Endothelial cell of umbilical vein (primary cell): ENCODE measurements around the gene ASB7. TPM values are rescaled to one million over a fixed set of nuclear protein-coding genes. Genes with fewer than 3 reads are reported as not detected.

Experiments
- BruUV-seq: library from RNA; stranded (reverse); fragments of 400-500 nt; replicated peaks from 2 replicates; lab custom pipeline; 2021; lab: Mats Ljungman, UMichigan
- CTCF ChIA-PET: fragments of 300-600, 350-600 bp; sonication (Branson Sonifier 250); formaldehyde crosslinking; loops from one replicate; lab custom pipeline; 2021; ENCODE audit warnings: antibody characterized with exemption, inconsistent platforms; lab: Charles Lee
- POLR2A ChIA-PET: fragments of 300-600, 350-600 bp; sonication (Branson Sonifier 250); formaldehyde crosslinking; loops from one replicate; lab custom pipeline; 2021; ENCODE audit warnings: antibody characterized with exemption, inconsistent platforms; lab: Charles Lee
- DNase-seq: peaks from one replicate; pipeline ENCODE4 v3.0.0-alpha.2; 2011; ENCODE audit warnings: low read depth, low spot score
- FAIRE-seq: peaks from 2 replicates; lab custom pipeline; 2011; peaks lifted over from hg19 to GRCh38; lab: Jason Lieb, UNC
- H2AFZ ChIP-seq: 2 replicates; pipeline ENCODE4 v1.6.0; 2012; ENCODE audit warnings: low read depth, low read length, control low read depth, inconsistent platforms
- H3K27ac ChIP-seq: 2 replicates; pipeline ENCODE4 v1.5.1; 2011; ENCODE audit warnings: low read depth, mild to moderate bottlenecking, control low read depth, low read length, moderate library complexity; ENCODE audit not compliant: insufficient read depth
- H3K27me3 ChIP-seq, 2 experiments: 2 replicates each; pipeline versions ENCODE4 v1.6.0 to v1.6.1; 2011; ENCODE audit warnings: low read length in 2 of 2, mixed read lengths in 1 of 2; ENCODE audit not compliant: control insufficient read depth in 2 of 2, insufficient read depth in 2 of 2
- H3K36me3 ChIP-seq, 2 experiments: 2 replicates in 1 of 2; 3 replicates in 1 of 2; pipeline ENCODE4 v1.5.1; 2011; ENCODE audit warnings: low read length in 2 of 2, mild to moderate bottlenecking in 1 of 2, moderate library complexity in 1 of 2; ENCODE audit not compliant: control insufficient read depth in 2 of 2, insufficient read depth in 2 of 2; ENCODE audit errors: extremely low read depth in 1 of 2
- H3K4me1 ChIP-seq: 3 replicates; pipeline ENCODE4 v1.5.1; 2011; ENCODE audit warnings: mild to moderate bottlenecking, low read length; ENCODE audit not compliant: control insufficient read depth, insufficient read depth; ENCODE audit errors: extremely low read depth
- H3K4me2 ChIP-seq: 2 replicates; pipeline ENCODE4 v1.6.1; 2011; ENCODE audit warnings: low read length, control low read depth, mixed read lengths; ENCODE audit not compliant: insufficient read depth
- H3K4me3 ChIP-seq, 3 experiments: fragments of 200-600 bp in 1 of 3; sonication (generic), shearing (Covaris generic) in 1 of 3; replicated peaks in 1 of 3; 2 replicates each; pipeline ENCODE4 v1.5.1; 2011 to 2016; ENCODE audit warnings: control low read depth in 3 of 3, low read length in 3 of 3, mild to moderate bottlenecking in 2 of 3, inconsistent platforms in 1 of 3, low read depth in 1 of 3, moderate library complexity in 1 of 3; ENCODE audit not compliant: insufficient read depth in 1 of 3
- H3K79me2 ChIP-seq: 2 replicates; pipeline ENCODE4 v1.6.0; 2012; ENCODE audit warnings: low read length, inconsistent platforms; ENCODE audit not compliant: control insufficient read depth, insufficient read depth
- H3K9ac ChIP-seq: replicated peaks from 2 replicates; pipeline ENCODE3; 2011; ENCODE audit warnings: low read length, control low read depth; ENCODE audit not compliant: insufficient read depth; ENCODE audit errors: extremely low read depth
- H3K9me1 ChIP-seq: replicated peaks from 3 replicates; pipeline ENCODE4 v1.6.0; 2011; ENCODE audit warnings: mild to moderate bottlenecking, low read length; ENCODE audit not compliant: control insufficient read depth, insufficient read depth; ENCODE audit errors: extremely low read depth
- H3K9me3 ChIP-seq: replicated peaks from 2 replicates; pipeline ENCODE4 v1.5.1; 2012; ENCODE audit warnings: low read length, inconsistent platforms; ENCODE audit not compliant: control insufficient read depth, insufficient read depth
- H4K20me1 ChIP-seq: replicated peaks from 2 replicates; pipeline ENCODE3; 2011; ENCODE audit warnings: mild to moderate bottlenecking, low read length; ENCODE audit not compliant: control insufficient read depth, insufficient read depth; ENCODE audit errors: extremely low read depth
- CTCF ChIP-seq, 2 donors: IDR thresholded peaks; 1 replicate in 1 of 2; 2 replicates in 1 of 2; pipeline ENCODE4 v1.5.1; 2011; ENCODE audit warnings: low read length in 2 of 2, mild to moderate bottlenecking in 2 of 2, moderate library complexity in 2 of 2, control low read depth in 1 of 2, inconsistent platforms in 1 of 2, low read depth in 1 of 2; ENCODE audit not compliant: insufficient read depth in 1 of 2; ENCODE audit errors: extremely low read depth in 1 of 2
- EZH2 ChIP-seq: IDR thresholded peaks from 2 replicates; pipeline ENCODE4 v1.6.1; 2012; ENCODE audit warnings: borderline replicate concordance, low read depth, mild to moderate bottlenecking, moderate library complexity, low read length, inconsistent platforms; ENCODE audit not compliant: severe bottlenecking
- FOS ChIP-seq: IDR thresholded peaks from 2 replicates; pipeline ENCODE4 v1.6.1; 2011; ENCODE audit warnings: mild to moderate bottlenecking, low read length, moderate library complexity, borderline replicate concordance; ENCODE audit not compliant: insufficient read depth
- GATA2 ChIP-seq: IDR thresholded peaks from 2 replicates; pipeline ENCODE4 v1.7.0; 2011; ENCODE audit warnings: low read depth, mild to moderate bottlenecking, moderate library complexity, mixed read lengths, low read length; ENCODE audit not compliant: insufficient read length, insufficient read depth
- JUN ChIP-seq: IDR thresholded peaks from 2 replicates; pipeline ENCODE4 v1.6.1; 2011; ENCODE audit warnings: borderline replicate concordance, low read depth; ENCODE audit not compliant: insufficient read length, insufficient read depth
- MYC ChIP-seq: IDR thresholded peaks from one replicate; pipeline ENCODE4 v1.6.1; 2011; ENCODE audit warnings: mild to moderate bottlenecking, low read depth, low read length
- POLR2A ChIP-seq: IDR thresholded peaks from 2 replicates; pipeline ENCODE4 v1.6.1; 2012; ENCODE audit warnings: low read depth, mild to moderate bottlenecking, control low read depth, low read length
- POLR2AphosphoS5 ChIP-seq: IDR thresholded peaks from 2 replicates; pipeline ENCODE4 v1.6.1; 2012; ENCODE audit warnings: low read depth, mild to moderate bottlenecking, control low read depth, low read length, moderate library complexity; ENCODE audit not compliant: insufficient read depth
- dilution Hi-C: fragments of 300-500 bp; cut with MboI; formaldehyde crosslinking; loops from one replicate; pipeline ENCODE4 v1.15.0; 2019; ENCODE audit warnings: low sequenced_read_pairs; ENCODE audit not compliant: extremely low pct_ligation_motif_present
- intact Hi-C: fragments of 100-400 bp; cut with micrococcal nuclease; formaldehyde crosslinking; loops from one replicate; pipeline ENCODE4 v1.10.0; 2022
- polyA plus RNA-seq, 4 experiments: library from polyadenylated mRNA; depleted of rRNA in 3 of 4; stranded (reverse) in 3 of 4; unstranded in 1 of 4; fragments of >200 nt; gene quantifications; 2 replicates each; pipeline versions ENCODE4 v1.2.1 to v1.2.3, GENCODE V29; 2011 to 2012; ENCODE audit warnings: missing spikeins in 1 of 4
- total RNA-seq: library from RNA; stranded (reverse); gene quantifications from 2 replicates; pipeline ENCODE4 v1.2.3, GENCODE V29; 2021
- TF ChIP-seq, protein P1 (sequence below): IDR thresholded peaks from 2 replicates; pipeline ENCODE4 v1.6.1; 2011; ENCODE audit not compliant: insufficient read depth, insufficient read length

ASB7 gene
- total and polyA plus RNA-seq, 2 donors (not counting 3 experiments of a cell fraction or from before 2014, with no cell fraction given): 6.8 to 13.3 TPM

GRCh38 chr15:100661156-100661555, 58.8 kb downstream of the ASB7 start:
- BruUV-seq: no TSS peak
- Histone ChIP-seq H3K4me2 (no peak overlapping the region), H3K9me3 (no peaks in the 10 kb centered on the region), H3K36me3 (no peaks in the 10 kb centered on the region), H2AFZ (no peak overlapping the region), H3K27ac (no peak overlapping the region), H3K4me3 (no peak overlapping the region), H3K9me1 (no peaks in the 10 kb centered on the region), H3K27me3 (peaks cover 0 to 7% of the 10 kb centered on the region in 2 experiments), H4K20me1 (no peaks in the 10 kb centered on the region), H3K9ac (no peak overlapping the region), H3K4me1 (no peaks in the 10 kb centered on the region), H3K79me2 (no peaks in the 10 kb centered on the region)
- dilution Hi-C loops (no loop called here), intact Hi-C loops (no loop called here)
- no peak for FAIRE-seq
- no peak for TF ChIP-seq JUN
- TF ChIP-seq EZH2: no peak
- no peak for TF ChIP-seq POLR2AphosphoS5
- no peak for TF ChIP-seq POLR2A
- no peak for TF ChIP-seq GATA2
- no peak for TF ChIP-seq CTCF (IDR thresholded peaks at IDR 0.05; ENCODE audit: extremely low read depth in 1 of 2, insufficient read depth in 1 of 2, low read depth in 1 of 2, low read length in 2 of 2)
- TF ChIP-seq, protein P1, sequence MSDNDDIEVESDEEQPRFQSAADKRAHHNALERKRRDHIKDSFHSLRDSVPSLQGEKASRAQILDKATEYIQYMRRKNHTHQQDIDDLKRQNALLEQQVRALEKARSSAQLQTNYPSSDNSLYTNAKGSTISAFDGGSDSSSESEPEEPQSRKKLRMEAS: no peak
- no peak for TF ChIP-seq FOS
- no peak for TF ChIP-seq MYC
- DNase-seq: no peak
- ChIA-PET POLR2A (no interaction called here), CTCF (interaction anchor here (2.4 kb wide), 1 partner anchor 212 kb away, joined by 13 read pairs; no protein-coding TSS in a partner anchor)
